Upper lobe of left lung (tissue), 6 donors: ENCODE measurements around the gene SLC7A6OS. TPM values are rescaled to one million over a fixed set of nuclear protein-coding genes. Genes with fewer than 3 reads are reported as not detected.

ENCODE experiments used
- ATAC-seq, 2 donors: fragments of 200-7000 bp; cut with Tn5 transposase; one replicate each; pipeline ENCODE4 v1.9.1; 2022; ENCODE audit warnings: mild to moderate bottlenecking in 2 of 2, moderate library complexity in 2 of 2; ENCODE audit not compliant: low FRiP score in 2 of 2
- DNase-seq, 2 donors: peaks; one replicate each; pipeline ENCODE4 v3.0.0-alpha.2; 2019 to 2020
- H3K27ac ChIP-seq, 4 donors: fragments of 200-600 bp; sonication (generic); one replicate each; pipeline ENCODE4 v1.5.1; 2016 to 2019
- H3K27me3 ChIP-seq, 4 donors: fragments of 200-600 bp; sonication (generic); one replicate each; pipeline ENCODE4 v1.5.1; 2017 to 2019
- H3K36me3 ChIP-seq, 4 donors: fragments of 200-600 bp; sonication (generic); one replicate each; pipeline ENCODE4 v1.5.1; 2016 to 2019
- H3K4me1 ChIP-seq, 4 donors: fragments of 200-600 bp; sonication (generic); one replicate each; pipeline ENCODE4 v1.5.1; 2018 to 2019
- H3K4me3 ChIP-seq, 4 donors: fragments of 200-600 bp; sonication (generic); one replicate each; pipeline ENCODE4 v1.5.1; 2017 to 2019; ENCODE audit warnings: mild to moderate bottlenecking in 2 of 4, moderate library complexity in 1 of 4
- H3K9me3 ChIP-seq, 4 donors: fragments of 200-600 bp; sonication (generic); one replicate each; pipeline ENCODE4 v1.5.1; 2018 to 2019
- CTCF ChIP-seq, 6 experiments: fragments of 450-650 bp in 4 of 6; fragments of 200-600 bp in 2 of 6; sonication (generic) in 2 of 6; IDR thresholded peaks; one replicate each; pipeline ENCODE4 v1.5.1; 2016 to 2019; ENCODE audit warnings: antibody characterized with exemption in 6 of 6
- EP300 ChIP-seq, 4 donors: sonication (generic); formaldehyde crosslinking; IDR thresholded peaks; one replicate each; pipeline ENCODE4 v1.5.1; 2017; ENCODE audit warnings: antibody characterized with exemption in 4 of 4, control low read depth in 2 of 4
- POLR2A ChIP-seq, 4 donors: fragments of 450-650 bp; IDR thresholded peaks; one replicate each; pipeline ENCODE4 v1.5.1; 2016 to 2017; ENCODE audit warnings: antibody characterized with exemption in 4 of 4, mild to moderate bottlenecking in 2 of 4
- POLR2AphosphoS5 ChIP-seq, 2 donors: sonication (generic); formaldehyde crosslinking; IDR thresholded peaks; one replicate each; pipeline ENCODE4 v1.5.1; 2017; ENCODE audit warnings: antibody characterized with exemption in 2 of 2
- WGBS, 2 donors: methylation state at CpG; one replicate each; pipeline ENCODE4 v1.1.5; 2017 to 2018; 5-methylcytosine and 5-hydroxymethylcytosine counted together
- total RNA-seq, 6 donors: library from RNA; depleted of rRNA in 4 of 6; stranded (reverse); fragments of >200 nt in 4 of 6; gene quantifications; one replicate each; pipeline versions ENCODE4 v1.1.0 to v1.2.1, GENCODE V29; 2016 to 2021
- donor health status: DM: no; HTN: no; CAD: no; lungs with moderate emphysema.
- donor health status: DM: no; HTN: yes; CAD: no; lungs with severe emphysema.

SLC7A6OS gene
- total RNA-seq, 6 donors from 2014 or later: 9.9 to 35.6 (median 18.5) TPM

GRCh38 chr16:68345958-68346635 is 35.4 kb upstream of the SLC7A6OS start:
- TF ChIP-seq POLR2A (IDR thresholded peaks at IDR 0.05) (no peak), CTCF (IDR thresholded peaks at IDR 0.05) (no peak), POLR2AphosphoS5 (IDR thresholded peaks at IDR 0.05) (no peak), EP300 (IDR thresholded peaks at IDR 0.05) (no peak)
- ATAC-seq: no peak
- H3K27ac ChIP-seq: no peak overlapping the region

GRCh38 chr16:68345351-68345810 is 34.6 kb upstream of the SLC7A6OS start:
- Histone ChIP-seq H3K9me3 (no peaks in the 10 kb centered on the region), H3K27me3 (no peaks in the 10 kb centered on the region), H3K36me3 (peaks cover 10 to 91% (median 66%) of the 10 kb centered on the region in 4 donors), H3K4me3 (no peak overlapping the region), H3K4me1 (no peaks in the 10 kb centered on the region), H3K27ac (no peak overlapping the region)
- TF ChIP-seq POLR2AphosphoS5 (IDR thresholded peaks at IDR 0.05): no peak
- TF ChIP-seq EP300 (IDR thresholded peaks at IDR 0.05): no peak
- TF ChIP-seq CTCF (IDR thresholded peaks at IDR 0.05): no peak
- no peak for TF ChIP-seq POLR2A (IDR thresholded peaks at IDR 0.05)
- DNase-seq (no peak), ATAC-seq (peak in 1 of 2 donors; percentile 15)
- 87 to 88% methylated on average over 6 to 11 of the region's 11 CpGs for WGBS, 2 donors

More at GRCh38 chr16:68345958-68346635, 35.4 kb upstream of the SLC7A6OS start:
- 95 to 96% methylated on average over 15 to 16 of the region's 16 CpGs for WGBS, 2 donors
- Histone ChIP-seq H3K27me3 (no peaks in the 10 kb centered on the region), H3K4me3 (no peak overlapping the region), H3K4me1 (no peaks in the 10 kb centered on the region), H3K36me3 (peaks cover 13 to 90% (median 64%) of the 10 kb centered on the region in 4 donors), H3K9me3 (no peaks in the 10 kb centered on the region)
- DNase-seq: no peak

GRCh38 chr16:68344252-68344651 is 33.5 kb upstream of the SLC7A6OS start:
- DNase-seq (no peak), ATAC-seq (no peak)
- Histone ChIP-seq H3K27ac (no peak overlapping the region), H3K36me3 (peaks cover 10 to 92% (median 70%) of the 10 kb centered on the region in 4 donors), H3K9me3 (no peaks in the 10 kb centered on the region), H3K27me3 (no peaks in the 10 kb centered on the region), H3K4me3 (no peak overlapping the region), H3K4me1 (no peaks in the 10 kb centered on the region)
- TF ChIP-seq POLR2AphosphoS5 (IDR thresholded peaks at IDR 0.05) (no peak), CTCF (IDR thresholded peaks at IDR 0.05) (no peak), POLR2A (IDR thresholded peaks at IDR 0.05) (no peak), EP300 (IDR thresholded peaks at IDR 0.05) (no peak)
- 92 to 97% methylated on average over 11 of the region's 11 CpGs for WGBS, 2 donors

GRCh38 chr16:68343137-68343536 is 32.4 kb upstream of the SLC7A6OS start:
- Histone ChIP-seq H3K27ac (no peak overlapping the region), H3K4me3 (no peak overlapping the region), H3K4me1 (no peaks in the 10 kb centered on the region), H3K27me3 (no peaks in the 10 kb centered on the region), H3K36me3 (peaks cover 12 to 92% (median 72%) of the 10 kb centered on the region in 4 donors), H3K9me3 (no peaks in the 10 kb centered on the region)
- no peak for DNase-seq
- WGBS, 2 donors: 97% methylated on average over 7 of the region's 7 CpGs
- TF ChIP-seq EP300 (IDR thresholded peaks at IDR 0.05) (no peak), CTCF (IDR thresholded peaks at IDR 0.05) (no peak), POLR2A (IDR thresholded peaks at IDR 0.05) (no peak), POLR2AphosphoS5 (IDR thresholded peaks at IDR 0.05) (no peak)
- no peak for ATAC-seq

- no peak for DNase-seq
- no peak for ATAC-seq
- Histone ChIP-seq H3K27ac (no peak overlapping the region), H3K9me3 (no peaks in the 10 kb centered on the region), H3K36me3 (peaks cover 12 to 92% (median 70%) of the 10 kb centered on the region in 4 donors), H3K4me3 (no peak overlapping the region), H3K4me1 (no peaks in the 10 kb centered on the region), H3K27me3 (no peaks in the 10 kb centered on the region)
- TF ChIP-seq POLR2AphosphoS5 (IDR thresholded peaks at IDR 0.05) (no peak), EP300 (IDR thresholded peaks at IDR 0.05) (no peak), POLR2A (IDR thresholded peaks at IDR 0.05) (no peak), CTCF (IDR thresholded peaks at IDR 0.05) (no peak)
- WGBS, 2 donors: 92 to 95% methylated on average over 6 to 7 of the region's 7 CpGs
Observed at GRCh38 chr16:68342620-68343019, 31.9 kb upstream of the SLC7A6OS start.
